ENCODE measurements around the gene ZNF646.

GRCh38 chr16:31083081-31083480, 8.9 kb downstream of the ZNF646 start:
- no peak for TF ChIP-seq GATA2 (IDR thresholded peaks at IDR 0.05; ENCODE audit: low read depth, low read length)
- no peak for TF ChIP-seq GATA3 (IDR thresholded peaks at IDR 0.05; ENCODE audit: low read depth, low read length)

Data from SH-SY5Y (cell line).